T-cell (primary cell): ENCODE results near the gene PTPRB. TPM values are rescaled to one million over a fixed set of nuclear protein-coding genes. Genes with fewer than 3 reads are reported as not detected.

Source experiments
- ATAC-seq, 4 experiments: fragments of 200-7000 bp in 3 of 4; fragments of 150-1000 bp in 1 of 4; cut with Tn5 transposase; replicated peaks in 1 of 4; 1 replicate in 3 of 4; 2 replicates in 1 of 4; pipeline ENCODE4 v1.10.0; 2021; ENCODE audit warnings: moderate library complexity in 3 of 4, mild to moderate bottlenecking in 2 of 4, moderate number of reproducible peaks in 1 of 4
- CTCF ChIA-PET, 2 donors: fragments of 300-600 bp; sonication (Branson Sonifier 250); formaldehyde crosslinking; loops; one replicate each; lab custom pipeline; 2022; ENCODE audit warnings: antibody characterized with exemption in 2 of 2; lab: Charles Lee
- POLR2A ChIA-PET, 2 donors: fragments of 300-600 bp; sonication (Branson Sonifier 250); formaldehyde crosslinking; loops; one replicate each; lab custom pipeline; 2022; ENCODE audit warnings: antibody characterized with exemption in 2 of 2; lab: Charles Lee
- DNase-seq, 35 experiments: peaks; one replicate each; pipeline versions ENCODE4 v3.0.0 to v3.0.0-alpha.2; 2013 to 2023
- H3K27ac ChIP-seq: one replicate; pipeline ENCODE4 v1.5.1; 2013; ENCODE audit warnings: low read length
- H3K27me3 ChIP-seq, 2 experiments: replicated peaks in 1 of 2; 1 replicate in 1 of 2; 2 replicates in 1 of 2; pipeline versions ENCODE4 v1.6.1 to v1.7.0; 2013; ENCODE audit warnings: low read length in 1 of 2, mixed read lengths in 1 of 2; ENCODE audit not compliant: control insufficient read depth in 2 of 2, insufficient read depth in 2 of 2; ENCODE audit errors: extremely low read depth in 1 of 2
- H3K36me3 ChIP-seq, 2 donors: 1 replicate in 1 of 2; 2 replicates in 1 of 2; pipeline versions ENCODE4 v1.6.1 to v1.7.0; 2013; ENCODE audit warnings: low read length in 1 of 2; ENCODE audit not compliant: control insufficient read depth in 2 of 2, insufficient read depth in 1 of 2; ENCODE audit errors: extremely low read depth in 1 of 2
- H3K4me1 ChIP-seq, 2 experiments: 1 replicate in 1 of 2; 2 replicates in 1 of 2; pipeline versions ENCODE4 v1.6.1 to v1.7.0; 2013; ENCODE audit warnings: low read length in 2 of 2, mixed read lengths in 1 of 2; ENCODE audit not compliant: insufficient read depth in 2 of 2, control insufficient read depth in 1 of 2; ENCODE audit errors: extremely low read depth in 1 of 2
- H3K4me3 ChIP-seq, 2 donors: 1 replicate in 1 of 2; 2 replicates in 1 of 2; pipeline versions ENCODE4 v1.5.1 to v1.7.0; 2013; ENCODE audit warnings: mild to moderate bottlenecking in 2 of 2, low read length in 1 of 2, moderate library complexity in 1 of 2; ENCODE audit not compliant: control insufficient read depth in 1 of 2; ENCODE audit errors: extremely low read depth in 1 of 2
- H3K9me3 ChIP-seq: 2 replicates; pipeline ENCODE4 v1.7.0; 2013
- H3K27ac Mint-ChIP-seq, 2 donors: one replicate each; pipeline ENCODE4 v1.8.0; 2020 to 2021; ENCODE audit warnings: mild to moderate bottlenecking in 2 of 2, mixed read lengths in 2 of 2
- H3K27me3 Mint-ChIP-seq, 2 donors: one replicate each; pipeline ENCODE4 v1.8.0; 2021 to 2022; ENCODE audit warnings: mixed read lengths in 2 of 2
- H3K36me3 Mint-ChIP-seq: one replicate; pipeline ENCODE4 v1.8.0; 2021; ENCODE audit warnings: mixed read lengths
- H3K4me1 Mint-ChIP-seq, 3 donors: one replicate each; pipeline ENCODE4 v1.8.0; 2020 to 2022; ENCODE audit warnings: mixed read lengths in 3 of 3, mild to moderate bottlenecking in 1 of 3
- H3K4me3 Mint-ChIP-seq, 3 donors: one replicate each; pipeline ENCODE4 v1.8.0; 2020 to 2022; ENCODE audit warnings: mild to moderate bottlenecking in 3 of 3, mixed read lengths in 3 of 3, moderate library complexity in 3 of 3
- H3K9me3 Mint-ChIP-seq, 3 donors: one replicate each; pipeline ENCODE4 v1.8.0; 2020 to 2022; ENCODE audit warnings: mixed read lengths in 3 of 3
- WGBS: methylation state at CpG from one replicate; pipeline ENCODE4 v1.1.5; 2013; ENCODE audit warnings: missing lambda C conversion rate; ENCODE audit not compliant: insufficient coverage; 5-methylcytosine and 5-hydroxymethylcytosine counted together
- total RNA-seq, 35 experiments: library from RNA in 6 of 35; stranded (reverse) in 6 of 35; fragments of 120-200 nt in 1 of 35; gene quantifications; one replicate each; pipeline versions ENCODE4 v1.2.1 to v1.2.4 and lab custom pipeline; 2013 to 2026

The PTPRB gene
- total RNA-seq, 5 donors from 2014 or later (not counting 1 experiment from before 2014, with no cell fraction given), result 0.06 to 0.30 (median 0.16) TPM; not detected in 1

- Histone ChIP-seq H3K27ac (no peak overlapping the region), H3K27me3 (peaks cover 0 to 4% of the 10 kb centered on the region in 2 experiments), H3K4me3 (no peak overlapping the region), H3K9me3 (no peaks in the 10 kb centered on the region), H3K36me3 (no peaks in the 10 kb centered on the region), H3K4me1 (no peaks in the 10 kb centered on the region)
- POLR2A ChIA-PET, result no interaction called here
- H3K27ac Mint-ChIP-seq, result no peak overlapping the region
- ATAC-seq (peak in 1 of 4 experiments; percentile 13), DNase-seq (no peak)
- CTCF ChIA-PET, result no interaction called here
- peaks cover 13 to 19% of the 10 kb centered on the region in 2 donors for H3K27me3 Mint-ChIP-seq
- H3K4me3 Mint-ChIP-seq, result no peak overlapping the region
- no peaks in the 10 kb centered on the region for H3K9me3 Mint-ChIP-seq
- 62% methylated on average over 4 of the region's 6 CpGs for WGBS
- H3K36me3 Mint-ChIP-seq, result no peaks in the 10 kb centered on the region
- no peaks in the 10 kb centered on the region for H3K4me1 Mint-ChIP-seq
These were observed 87.0 kb downstream of the PTPRB start for GRCh38 chr12:70550180-70550577.

- H3K9me3 ChIP-seq, result no peaks in the 10 kb centered on the region
- Mint-ChIP-seq H3K4me3 (no peak overlapping the region), H3K36me3 (no peaks in the 10 kb centered on the region), H3K4me1 (no peaks in the 10 kb centered on the region), H3K27me3 (peaks cover 13 to 19% of the 10 kb centered on the region in 2 donors), H3K9me3 (no peaks in the 10 kb centered on the region), H3K27ac (no peak overlapping the region)
- peaks cover 0 to 4% of the 10 kb centered on the region in 2 experiments for H3K27me3 ChIP-seq
- H3K4me3 ChIP-seq, result no peak overlapping the region
- H3K27ac ChIP-seq, result no peak overlapping the region
- H3K4me1 ChIP-seq, result no peaks in the 10 kb centered on the region
- WGBS, result 86% methylated on average over 3 of the region's 10 CpGs
- no peaks in the 10 kb centered on the region for H3K36me3 ChIP-seq
- DNase-seq, result no peak
- CTCF ChIA-PET, result no interaction called here
- ATAC-seq, result no peak
- POLR2A ChIA-PET, result no interaction called here
These were observed 87.7 kb downstream of the PTPRB start for GRCh38 chr12:70549340-70550179.

GRCh38 chr12:70543444-70543843, 93.8 kb downstream of the PTPRB start:
- Histone ChIP-seq H3K27me3 (no peaks in the 10 kb centered on the region), H3K4me1 (no peaks in the 10 kb centered on the region), H3K36me3 (no peaks in the 10 kb centered on the region), H3K27ac (no peak overlapping the region), H3K4me3 (no peak overlapping the region), H3K9me3 (no peaks in the 10 kb centered on the region)
- no peak for DNase-seq
- no peak for ATAC-seq
- Mint-ChIP-seq H3K9me3 (no peaks in the 10 kb centered on the region), H3K27ac (no peak overlapping the region), H3K4me3 (no peak overlapping the region), H3K36me3 (no peaks in the 10 kb centered on the region), H3K4me1 (no peaks in the 10 kb centered on the region), H3K27me3 (peaks cover 7 to 12% of the 10 kb centered on the region in 2 donors)
- WGBS, result 70% methylated on average over 4 of the region's 6 CpGs
- ChIA-PET CTCF (no interaction called here), POLR2A (no interaction called here)

- no peaks in the 10 kb centered on the region for H3K4me1 Mint-ChIP-seq
- CTCF ChIA-PET, result no interaction called here
- no peaks in the 10 kb centered on the region for H3K4me1 ChIP-seq
- H3K4me3 Mint-ChIP-seq, result no peak overlapping the region
- H3K36me3 ChIP-seq, result no peaks in the 10 kb centered on the region
- H3K36me3 Mint-ChIP-seq, result no peaks in the 10 kb centered on the region
- DNase-seq (no peak), ATAC-seq (no peak)
- H3K9me3 Mint-ChIP-seq, result no peaks in the 10 kb centered on the region
- H3K4me3 ChIP-seq, result no peak overlapping the region
- no peak overlapping the region for H3K27ac Mint-ChIP-seq
- peaks cover 4 to 9% of the 10 kb centered on the region in 2 donors for H3K27me3 Mint-ChIP-seq
- no peak overlapping the region for H3K27ac ChIP-seq
- no CpG with 5 or more reads among the region's 1 CpG for WGBS
- no peaks in the 10 kb centered on the region for H3K27me3 ChIP-seq
- H3K9me3 ChIP-seq, result no peaks in the 10 kb centered on the region
- POLR2A ChIA-PET, result no interaction called here
These were observed 96.2 kb downstream of the PTPRB start for GRCh38 chr12:70540996-70541395.

- Histone ChIP-seq H3K36me3 (no peaks in the 10 kb centered on the region), H3K4me3 (no peak overlapping the region), H3K27me3 (no peaks in the 10 kb centered on the region), H3K9me3 (no peaks in the 10 kb centered on the region), H3K27ac (no peak overlapping the region), H3K4me1 (no peaks in the 10 kb centered on the region)
- ChIA-PET CTCF (no interaction called here), POLR2A (interaction anchor here in 1 of 2 donors (0.6 kb wide), 1 partner anchor 11 kb away, joined by 3 read pairs; no protein-coding TSS in a partner anchor)
- DNase-seq (no peak), ATAC-seq (no peak)
- Mint-ChIP-seq H3K36me3 (no peaks in the 10 kb centered on the region), H3K9me3 (peaks cover 0 to 3% (median 0%) of the 10 kb centered on the region in 3 donors), H3K27ac (no peak overlapping the region), H3K4me3 (no peak overlapping the region), H3K27me3 (peaks cover 0 to under 1% of the 10 kb centered on the region in 2 donors), H3K4me1 (no peaks in the 10 kb centered on the region)
- 89% methylated on average over 10 of the region's 10 CpGs for WGBS
These were observed 100.6 kb downstream of the PTPRB start for GRCh38 chr12:70536650-70537049.

- 82% methylated on average over 4 of the region's 6 CpGs for WGBS
- Histone ChIP-seq H3K9me3 (no peaks in the 10 kb centered on the region), H3K36me3 (no peaks in the 10 kb centered on the region), H3K4me1 (no peaks in the 10 kb centered on the region), H3K4me3 (no peak overlapping the region), H3K27ac (no peak overlapping the region), H3K27me3 (no peaks in the 10 kb centered on the region)
- Mint-ChIP-seq H3K4me1 (no peaks in the 10 kb centered on the region), H3K36me3 (no peaks in the 10 kb centered on the region), H3K4me3 (no peak overlapping the region), H3K27ac (no peak overlapping the region), H3K9me3 (peaks cover 0 to 3% (median 0%) of the 10 kb centered on the region in 3 donors), H3K27me3 (no peaks in the 10 kb centered on the region)
- no peak for DNase-seq
- ChIA-PET POLR2A (interaction anchor here in 1 of 2 donors (0.6 kb wide), 1 partner anchor 12 kb away, joined by 3 read pairs; no protein-coding TSS in a partner anchor), CTCF (no interaction called here)
- no peak for ATAC-seq
These were observed 101.3 kb downstream of the PTPRB start for GRCh38 chr12:70535896-70536374.
